HEK293T (cell line): Measurements from ENCODE around the gene PAX2.

ENCODE experiments used
- ARNT ChIP-seq: fragments of 450-650 bp; IDR thresholded peaks from 2 replicates; pipeline ENCODE4 v1.6.1; 2017; ENCODE audit warnings: mild to moderate bottlenecking
- BHLHE40 ChIP-seq: fragments of 450-650 bp; IDR thresholded peaks from 2 replicates; pipeline ENCODE4 v1.6.1; 2016; ENCODE audit warnings: mild to moderate bottlenecking, moderate library complexity, borderline replicate concordance
- CTBP1 ChIP-seq: fragments of 450-650 bp; IDR thresholded peaks from 2 replicates; pipeline ENCODE4 v1.6.1; 2016; ENCODE audit warnings: borderline replicate concordance
- ELF4 ChIP-seq: fragments of 450-650 bp; IDR thresholded peaks from 2 replicates; pipeline ENCODE4 v1.6.1; 2017; ENCODE audit warnings: antibody characterized with exemption
- FOXA1 ChIP-seq: fragments of 450-650 bp; IDR thresholded peaks from 2 replicates; pipeline ENCODE4 v1.6.1; 2016; ENCODE audit warnings: mild to moderate bottlenecking
- FOXM1 ChIP-seq: fragments of 450-650 bp; IDR thresholded peaks from 2 replicates; pipeline ENCODE4 v1.6.1; 2017; ENCODE audit warnings: mild to moderate bottlenecking, borderline replicate concordance
- L3MBTL2 ChIP-seq: fragments of 450-650 bp; conservative IDR thresholded peaks from 2 replicates; pipeline ENCODE4 v1.6.1; 2016; ENCODE audit warnings: mild to moderate bottlenecking
- NFRKB ChIP-seq: fragments of 450-650 bp; IDR thresholded peaks from 2 replicates; pipeline ENCODE4 v1.6.1; 2016; ENCODE audit warnings: mild to moderate bottlenecking, moderate library complexity
- PKNOX1 ChIP-seq: fragments of 450-650 bp; IDR thresholded peaks from 2 replicates; pipeline ENCODE4 v1.6.1; 2016
- SUZ12 ChIP-seq: fragments of 450-650 bp; IDR thresholded peaks from 2 replicates; pipeline ENCODE4 v1.6.1; 2016; ENCODE audit warnings: mild to moderate bottlenecking
- TARDBP ChIP-seq: fragments of 450-650 bp; IDR thresholded peaks from 2 replicates; pipeline ENCODE4 v1.6.1; 2016
- ZNF384 ChIP-seq: fragments of 450-650 bp; IDR thresholded peaks from 2 replicates; pipeline ENCODE4 v1.6.1; 2016

- TF ChIP-seq SUZ12 (no peak), BHLHE40 (no peak), CTBP1 (no peak), TARDBP (no peak), ELF4 (no peak), ZNF384 (no peak), NFRKB (no peak), FOXA1 (no peak), ARNT (no peak), FOXM1 (no peak), PKNOX1 (no peak), L3MBTL2 (no peak)
Observed at GRCh38 chr10:100808876-100809275, 63.5 kb downstream of the PAX2 start.
